PC-9 (cell line): Measurements from ENCODE around the gene CLDN16. TPM values are rescaled to one million over a fixed set of nuclear protein-coding genes. Genes with fewer than 3 reads are reported as not detected.

ENCODE experiments used
- BruUV-seq: library from RNA; stranded (reverse); fragments of 400-500 nt; replicated peaks from 2 replicates; lab custom pipeline; 2021; lab: Mats Ljungman, UMichigan
- CTCF ChIA-PET: fragments of 300-600 bp; sonication (Branson Sonifier 250); formaldehyde crosslinking; loops from one replicate; lab custom pipeline; 2022; ENCODE audit warnings: antibody characterized with exemption; lab: Charles Lee
- POLR2A ChIA-PET: fragments of 300-600 bp; sonication (Branson Sonifier 250); formaldehyde crosslinking; loops from one replicate; lab custom pipeline; 2022; ENCODE audit warnings: antibody characterized with exemption; ENCODE audit not compliant: unreplicated experiment; lab: Charles Lee
- DNase-seq, 2 experiments: peaks; one replicate each; pipeline versions ENCODE4 v3.0.0 to v3.0.0-alpha.2; 2015 to 2022; ENCODE audit warnings: mixed read lengths in 1 of 2
- H2AFZ ChIP-seq: fragments of 200-600 bp; sonication (generic); 2 replicates; pipeline ENCODE4 v1.8.1; 2017; ENCODE audit warnings: antibody characterized with exemption
- H3F3A ChIP-seq: fragments of 200-600 bp; sonication (generic); 2 replicates; pipeline ENCODE4 v1.8.1; 2017; ENCODE audit warnings: antibody characterized with exemption, mild to moderate bottlenecking, low read depth; ENCODE audit not compliant: insufficient read depth
- H3K27ac ChIP-seq: fragments of 200-600 bp; sonication (generic); 2 replicates; pipeline ENCODE4 v1.6.1; 2016; ENCODE audit warnings: mixed run types
- H3K27me3 ChIP-seq: fragments of 200-600 bp; sonication (generic); 2 replicates; pipeline ENCODE4 v1.6.1; 2016; ENCODE audit warnings: low read depth, mixed run types; ENCODE audit not compliant: insufficient read depth
- H3K36me3 ChIP-seq: fragments of 200-600 bp; sonication (generic); 2 replicates; pipeline ENCODE4 v1.6.1; 2016; ENCODE audit warnings: low read depth, mixed run types
- H3K4me1 ChIP-seq: fragments of 200-600 bp; sonication (generic); replicated peaks from 2 replicates; pipeline ENCODE4 v1.6.1; 2016; ENCODE audit warnings: mixed run types; ENCODE audit not compliant: insufficient read depth
- H3K4me2 ChIP-seq: fragments of 200-600 bp; sonication (generic); 2 replicates; pipeline ENCODE4 v1.6.1; 2017; ENCODE audit warnings: mixed run types
- H3K4me3 ChIP-seq: fragments of 200-600 bp; sonication (generic); 2 replicates; pipeline ENCODE4 v1.6.1; 2016; ENCODE audit warnings: mixed run types
- H3K79me2 ChIP-seq: fragments of 200-600 bp; sonication (generic); 2 replicates; pipeline ENCODE4 v1.6.1; 2017; ENCODE audit warnings: low read depth, mixed run types
- H3K9me2 ChIP-seq: fragments of 200-600 bp; sonication (generic); 2 replicates; pipeline ENCODE4 v1.8.1; 2017; ENCODE audit warnings: mild to moderate bottlenecking; ENCODE audit not compliant: insufficient read depth
- H3K9me3 ChIP-seq: fragments of 200-600 bp; sonication (generic); 2 replicates; pipeline ENCODE4 v1.8.1; 2016; ENCODE audit warnings: low read depth; ENCODE audit not compliant: insufficient read depth
- H4K20me1 ChIP-seq: fragments of 200-600 bp; sonication (generic); 2 replicates; pipeline ENCODE4 v1.8.1; 2017; ENCODE audit not compliant: insufficient read depth
- CTCF ChIP-seq: fragments of 200-600 bp; sonication (generic); conservative IDR thresholded peaks from 2 replicates; pipeline ENCODE4 v1.6.1; 2017; ENCODE audit warnings: mixed run types, antibody characterized with exemption, mild to moderate bottlenecking, moderate library complexity
- EZH2 ChIP-seq: fragments of 200-600 bp; sonication (generic); IDR thresholded peaks from 2 replicates; pipeline ENCODE4 v1.8.0; 2017; ENCODE audit warnings: antibody characterized with exemption, low read depth
- intact Hi-C: fragments of 100-400 bp; cut with micrococcal nuclease; formaldehyde crosslinking; loops from one replicate; pipeline ENCODE4 v1.10.0; 2022; ENCODE audit not compliant: unreplicated experiment
- total RNA-seq: library from RNA; stranded (reverse); gene quantifications from 2 replicates; pipeline ENCODE4 v1.2.3, GENCODE V29; 2021

Gene CLDN16
- total RNA-seq, 1 experiment from 2014 or later = 0.46 TPM

GRCh38 chr3:190444006-190444405 lies 56.0 kb downstream of the CLDN16 start:
- CTCF ChIA-PET = no interaction called here
- H2AFZ ChIP-seq = no peak overlapping the region
- H3K4me2 ChIP-seq = no peak overlapping the region
- BruUV-seq = no TSS peak
- no peaks in the 10 kb centered on the region for H3K79me2 ChIP-seq
- intact Hi-C loops = loop anchor here (5.0 to 10.0 kb wide), 4 partner anchors 217 to 611 kb away; no protein-coding TSS in a partner anchor
- DNase-seq = no peak
- TF ChIP-seq EZH2 = no peak
- no peak for TF ChIP-seq CTCF
- no peak overlapping the region for H3K27ac ChIP-seq
- no peaks in the 10 kb centered on the region for H3F3A ChIP-seq
- H4K20me1 ChIP-seq = no peaks in the 10 kb centered on the region
- H3K27me3 ChIP-seq = no peaks in the 10 kb centered on the region
- no peaks in the 10 kb centered on the region for H3K9me2 ChIP-seq
- POLR2A ChIA-PET = no interaction called here
- peaks cover 17% of the 10 kb centered on the region for H3K4me1 ChIP-seq
- H3K36me3 ChIP-seq = no peaks in the 10 kb centered on the region
- peaks cover 6% of the 10 kb centered on the region; the same call in 1 of the 2 replicates for H3K9me3 ChIP-seq
- no peak overlapping the region for H3K4me3 ChIP-seq

- H3K9me2 ChIP-seq = no peaks in the 10 kb centered on the region
- H4K20me1 ChIP-seq = no peaks in the 10 kb centered on the region
- H3K4me3 ChIP-seq = no peak overlapping the region
- intact Hi-C loops = loop anchor here (5.0 to 10.0 kb wide), 4 partner anchors 217 to 610 kb away; no protein-coding TSS in a partner anchor
- H3F3A ChIP-seq = no peaks in the 10 kb centered on the region
- POLR2A ChIA-PET = interaction anchor here (0.5 to 0.6 kb wide), 2 partner anchors 122 to 391 kb away, joined by 3 read pairs; no protein-coding TSS in a partner anchor
- no peak overlapping the region for H3K27ac ChIP-seq
- DNase-seq = no peak
- no peak overlapping the region for H2AFZ ChIP-seq
- H3K79me2 ChIP-seq = no peaks in the 10 kb centered on the region
- no TSS peak for BruUV-seq
- H3K4me1 ChIP-seq = peaks cover 17% of the 10 kb centered on the region
- CTCF ChIA-PET = no interaction called here
- H3K9me3 ChIP-seq = peaks cover 6% of the 10 kb centered on the region; the same call in 1 of the 2 replicates
- TF ChIP-seq EZH2 = no peak
- TF ChIP-seq CTCF = no peak
- H3K4me2 ChIP-seq = no peak overlapping the region
- no peaks in the 10 kb centered on the region for H3K27me3 ChIP-seq
- no peaks in the 10 kb centered on the region for H3K36me3 ChIP-seq
Measured at GRCh38 chr3:190444576-190445145, 56.7 kb downstream of the CLDN16 start.

DNA sequence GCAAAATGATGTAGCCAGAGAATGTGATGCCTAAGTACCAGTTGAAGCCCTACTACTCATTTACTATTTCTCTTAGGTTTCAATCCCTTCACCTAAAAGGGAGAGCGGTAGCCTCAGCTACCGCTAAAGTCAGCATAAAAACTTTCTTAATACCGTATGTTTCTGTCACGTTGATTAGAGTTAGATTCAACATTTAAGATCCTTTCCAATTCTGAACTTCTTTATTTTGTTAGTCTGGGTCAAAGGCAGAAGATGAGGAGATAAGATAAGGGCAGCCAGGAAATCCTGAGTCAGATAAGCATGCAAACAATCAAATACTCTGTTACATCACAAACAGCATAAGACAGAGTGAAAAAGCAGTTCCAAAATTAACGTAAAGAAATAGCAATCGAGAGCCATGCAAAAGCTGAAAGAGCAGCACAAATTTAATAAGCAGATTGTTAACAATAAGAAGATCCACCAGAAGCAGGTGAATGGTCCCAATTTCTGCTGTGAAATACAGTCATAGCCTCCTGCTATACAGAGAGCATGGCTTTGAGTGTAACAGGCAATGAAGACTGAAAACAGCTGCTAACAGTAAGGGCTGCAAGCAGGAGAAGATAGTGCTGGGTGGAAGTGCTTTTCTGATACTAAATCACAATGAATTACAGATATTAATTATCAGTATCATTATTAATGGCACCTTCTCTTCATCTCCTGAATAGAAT lies 58.8 kb downstream of the CLDN16 start:
- Histone ChIP-seq H3K4me1 (peaks cover 17% of the 10 kb centered on the region), H4K20me1 (no peaks in the 10 kb centered on the region), H3F3A (no peaks in the 10 kb centered on the region), H3K4me3 (no peak overlapping the region), H3K9me2 (no peaks in the 10 kb centered on the region), H2AFZ (peak overlapping the region; percentile 32), H3K4me2 (peak overlapping the region; percentile 23; the same call in 1 of the 2 replicates), H3K79me2 (no peaks in the 10 kb centered on the region), H3K36me3 (no peaks in the 10 kb centered on the region), H3K27me3 (no peaks in the 10 kb centered on the region), H3K9me3 (0 out of 2 replicates have a peak, but pooled peaks cover 6% of the 10 kb centered on the region), H3K27ac (no peak overlapping the region)
- POLR2A ChIA-PET = interaction anchor here (0.7 kb wide), 1 partner anchor 132 kb away, joined by 5 read pairs; no protein-coding TSS in a partner anchor
- DNase-seq = peak in 1 of 2 experiments; percentile 52
- intact Hi-C loops = loop anchor here (1.0 to 10.0 kb wide), 2 partner anchors 62 to 608 kb away; no protein-coding TSS in a partner anchor
- TF ChIP-seq CTCF (no peak), EZH2 (no peak)
- CTCF ChIA-PET = no interaction called here
- BruUV-seq = no TSS peak
